Vagina (tissue), 2 donors: ENCODE measurements around the gene XPNPEP1. TPM values are rescaled to one million over a fixed set of nuclear protein-coding genes. Genes with fewer than 3 reads are reported as not detected.

Experiments used
- DNase-seq, 2 donors: peaks; one replicate each; pipeline ENCODE4 v3.0.0-alpha.2; 2017; ENCODE audit errors: extremely low spot score in 2 of 2
- H3K27ac ChIP-seq: fragments of 200-600 bp; sonication (generic); one replicate; pipeline ENCODE4 v1.5.1; 2019
- H3K27me3 ChIP-seq: fragments of 200-600 bp; sonication (generic); one replicate; pipeline ENCODE4 v1.5.1; 2019
- H3K36me3 ChIP-seq, 2 donors: fragments of 200-600 bp; sonication (generic); one replicate each; pipeline ENCODE4 v1.5.1; 2017 to 2019
- H3K4me1 ChIP-seq: fragments of 200-600 bp; sonication (generic); one replicate; pipeline ENCODE4 v1.5.1; 2019
- H3K4me3 ChIP-seq, 2 donors: fragments of 200-600 bp; sonication (generic); 1 replicate in 1 of 2; 2 replicates in 1 of 2; pipeline ENCODE4 v1.5.1; 2016 to 2019
- H3K9me3 ChIP-seq: fragments of 200-600 bp; sonication (generic); one replicate; pipeline ENCODE4 v1.5.1; 2019
- CTCF ChIP-seq, 3 experiments: fragments of 450-650 bp in 2 of 3; fragments of 200-600 bp in 1 of 3; sonication (generic) in 1 of 3; IDR thresholded peaks; one replicate each; pipeline ENCODE4 v1.5.1; 2017 to 2019; ENCODE audit warnings: antibody characterized with exemption in 3 of 3, mild to moderate bottlenecking in 2 of 3, moderate library complexity in 2 of 3
- POLR2A ChIP-seq, 2 donors: fragments of 450-650 bp; IDR thresholded peaks; one replicate each; pipeline ENCODE4 v1.6.1; 2017; ENCODE audit warnings: antibody characterized with exemption in 2 of 2, mild to moderate bottlenecking in 2 of 2, moderate library complexity in 2 of 2
- POLR2AphosphoS5 ChIP-seq, 2 donors: sonication (generic); formaldehyde crosslinking; IDR thresholded peaks; one replicate each; pipeline ENCODE4 v1.9.0; 2017; ENCODE audit warnings: antibody characterized with exemption in 2 of 2, mild to moderate bottlenecking in 2 of 2, low read depth in 1 of 2; ENCODE audit not compliant: insufficient read depth in 1 of 2
- intact Hi-C: fragments of 100-400 bp; cut with DNase I; formaldehyde crosslinking; loops from one replicate; pipeline ENCODE4 v1.15.1; 2023
- total RNA-seq: library from RNA; depleted of rRNA; stranded (reverse); fragments of >200 nt; gene quantifications from one replicate; pipeline ENCODE4 v1.2.3, GENCODE V29; 2016

XPNPEP1 gene
- total RNA-seq, 1 donor from 2014 or later: 90.4 TPM

- Histone ChIP-seq H3K4me1 (peaks cover 18% of the 10 kb centered on the region), H3K36me3 (peaks cover 0 to 13% of the 10 kb centered on the region in 2 donors), H3K9me3 (no peaks in the 10 kb centered on the region), H3K4me3 (no peak overlapping the region), H3K27me3 (no peaks in the 10 kb centered on the region), H3K27ac (peak overlapping the region; percentile 46)
- intact Hi-C loops: no loop called here
- DNase-seq: no peak
- no peak for TF ChIP-seq POLR2AphosphoS5 (IDR thresholded peaks at IDR 0.05; ENCODE audit: insufficient read depth in 1 of 2, low read depth in 1 of 2)
Measured at GRCh38 chr10:109906316-109906715, 17.0 kb downstream of the XPNPEP1 start.

- H3K36me3 ChIP-seq: peaks cover 0 to 13% of the 10 kb centered on the region in 2 donors
Measured at GRCh38 chr10:109904397-109904796, 18.9 kb downstream of the XPNPEP1 start.

GRCh38 chr10:109902992-109903947, 20.0 kb downstream of the XPNPEP1 start:
- no peaks in the 10 kb centered on the region for H3K9me3 ChIP-seq
- H3K36me3 ChIP-seq: peaks cover 0 to 13% of the 10 kb centered on the region in 2 donors

More at GRCh38 chr10:109904397-109904796, 18.9 kb downstream of the XPNPEP1 start:
- no peaks in the 10 kb centered on the region for H3K27me3 ChIP-seq
- H3K4me1 ChIP-seq: peaks cover 32% of the 10 kb centered on the region
- no peak overlapping the region for H3K4me3 ChIP-seq
- TF ChIP-seq CTCF (IDR thresholded peaks at IDR 0.05): no peak
- no peak for DNase-seq
- no peaks in the 10 kb centered on the region for H3K9me3 ChIP-seq
- intact Hi-C loops: no loop called here
- no peak overlapping the region for H3K27ac ChIP-seq

GRCh38 chr10:109899356-109900331, 23.7 kb downstream of the XPNPEP1 start:
- Histone ChIP-seq H3K36me3 (no peaks in the 10 kb centered on the region), H3K27me3 (no peaks in the 10 kb centered on the region), H3K9me3 (no peaks in the 10 kb centered on the region), H3K4me1 (peaks cover 68% of the 10 kb centered on the region), H3K4me3 (no peak overlapping the region), H3K27ac (peak overlapping the region; percentile 72)
- no peak for DNase-seq
- intact Hi-C loops: loop anchor here (10.0 kb wide), 1 partner anchor 105 kb away; the partner anchor contains the start of gene ADD3
- TF ChIP-seq POLR2A (IDR thresholded peaks at IDR 0.05): no peak
- no peak for TF ChIP-seq POLR2AphosphoS5 (IDR thresholded peaks at IDR 0.05; ENCODE audit: insufficient read depth in 1 of 2, low read depth in 1 of 2)
- TF ChIP-seq CTCF (IDR thresholded peaks at IDR 0.05): no peak

More at GRCh38 chr10:109902992-109903947, 20.0 kb downstream of the XPNPEP1 start:
- peak overlapping the region; percentile 58 for H3K27ac ChIP-seq
- no peaks in the 10 kb centered on the region for H3K27me3 ChIP-seq
- TF ChIP-seq CTCF (IDR thresholded peaks at IDR 0.05) (no peak), POLR2A (IDR thresholded peaks at IDR 0.05) (no peak), POLR2AphosphoS5 (IDR thresholded peaks at IDR 0.05; ENCODE audit: insufficient read depth in 1 of 2, low read depth in 1 of 2) (no peak)
- no peak overlapping the region for H3K4me3 ChIP-seq
- peaks cover 43% of the 10 kb centered on the region for H3K4me1 ChIP-seq
- DNase-seq: no peak
- intact Hi-C loops: no loop called here
